ENCODE data around the gene ZNF568.

DNA sequence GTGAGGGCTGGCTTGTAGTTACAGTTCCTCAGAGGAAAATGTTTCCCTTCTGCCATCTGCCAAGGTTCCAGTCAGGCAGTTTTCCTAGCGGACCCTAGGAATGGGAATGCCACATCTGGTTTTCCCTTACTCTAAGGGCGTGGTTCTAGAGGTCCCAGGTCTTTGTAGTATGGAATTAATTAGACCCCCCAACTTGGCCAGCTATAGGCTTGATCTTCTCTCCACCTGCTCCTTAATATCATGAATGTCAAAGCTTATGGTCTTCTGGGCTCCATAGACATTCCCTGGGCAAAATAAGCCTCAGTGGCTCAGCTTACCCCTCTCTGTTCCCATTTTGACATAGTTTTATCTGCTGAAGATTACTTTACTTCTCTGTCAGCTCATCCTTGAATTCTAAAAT is 70.0 kb downstream of the ZNF568 start:
- TF ChIP-seq, protein P1, sequence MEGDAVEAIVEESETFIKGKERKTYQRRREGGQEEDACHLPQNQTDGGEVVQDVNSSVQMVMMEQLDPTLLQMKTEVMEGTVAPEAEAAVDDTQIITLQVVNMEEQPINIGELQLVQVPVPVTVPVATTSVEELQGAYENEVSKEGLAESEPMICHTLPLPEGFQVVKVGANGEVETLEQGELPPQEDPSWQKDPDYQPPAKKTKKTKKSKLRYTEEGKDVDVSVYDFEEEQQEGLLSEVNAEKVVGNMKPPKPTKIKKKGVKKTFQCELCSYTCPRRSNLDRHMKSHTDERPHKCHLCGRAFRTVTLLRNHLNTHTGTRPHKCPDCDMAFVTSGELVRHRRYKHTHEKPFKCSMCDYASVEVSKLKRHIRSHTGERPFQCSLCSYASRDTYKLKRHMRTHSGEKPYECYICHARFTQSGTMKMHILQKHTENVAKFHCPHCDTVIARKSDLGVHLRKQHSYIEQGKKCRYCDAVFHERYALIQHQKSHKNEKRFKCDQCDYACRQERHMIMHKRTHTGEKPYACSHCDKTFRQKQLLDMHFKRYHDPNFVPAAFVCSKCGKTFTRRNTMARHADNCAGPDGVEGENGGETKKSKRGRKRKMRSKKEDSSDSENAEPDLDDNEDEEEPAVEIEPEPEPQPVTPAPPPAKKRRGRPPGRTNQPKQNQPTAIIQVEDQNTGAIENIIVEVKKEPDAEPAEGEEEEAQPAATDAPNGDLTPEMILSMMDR (IDR thresholded peaks at IDR 0.05; ENCODE audit: low read depth, low read length), result no peak
- no peak for TF ChIP-seq EZH2phosphoT487 (IDR thresholded peaks at IDR 0.05; ENCODE audit: low read depth)

Data from OCI-LY3 (cell line).